Caco-2 (cell line): Measurements from ENCODE around the gene NECAB2. TPM values are rescaled to one million over a fixed set of nuclear protein-coding genes. Genes with fewer than 3 reads are reported as not detected.

Source experiments
- BruUV-seq: library from RNA; stranded (reverse); fragments of 400-500 nt; replicated peaks from 2 replicates; lab custom pipeline; 2021; lab: Mats Ljungman, UMichigan
- CTCF ChIA-PET: fragments of 300-600 bp; sonication (Branson Sonifier 250); formaldehyde crosslinking; loops from one replicate; lab custom pipeline; 2022; ENCODE audit warnings: antibody characterized with exemption; lab: Charles Lee
- POLR2A ChIA-PET: fragments of 300-600 bp; sonication (Branson Sonifier 250); formaldehyde crosslinking; loops from one replicate; lab custom pipeline; 2022; ENCODE audit warnings: antibody characterized with exemption; lab: Charles Lee
- DNase-seq, 2 experiments: peaks; one replicate each; pipeline versions ENCODE4 v3.0.0 to v3.0.0-alpha.2; 2020 to 2022
- H3K27me3 ChIP-seq: replicated peaks from 2 replicates; pipeline ENCODE4 v1.6.0; 2011; ENCODE audit warnings: low read length; ENCODE audit not compliant: control insufficient read depth, insufficient read depth
- H3K36me3 ChIP-seq: 2 replicates; pipeline ENCODE4 v1.5.1; 2011; ENCODE audit warnings: low read length; ENCODE audit not compliant: control insufficient read depth, insufficient read depth
- H3K4me1 ChIP-seq: fragments of 250-450 bp; sonication (Bioruptor Pico); 2 replicates; pipeline ENCODE4 v1.5.1; 2020; ENCODE audit warnings: mild to moderate bottlenecking
- H3K4me3 ChIP-seq: 2 replicates; pipeline ENCODE4 v1.5.1; 2011; ENCODE audit warnings: low read depth, mild to moderate bottlenecking, control low read depth, low read length
- H3K9me3 ChIP-seq: fragments of 250-450 bp; sonication (Bioruptor Pico); 2 replicates; pipeline ENCODE4 v1.5.1; 2020; ENCODE audit warnings: mild to moderate bottlenecking, moderate library complexity
- H3K27ac Mint-ChIP-seq: one replicate; pipeline ENCODE4 v1.8.0; 2022; ENCODE audit warnings: mixed read lengths; ENCODE audit not compliant: unreplicated experiment
- H3K27me3 Mint-ChIP-seq: one replicate; pipeline ENCODE4 v1.8.0; 2022; ENCODE audit warnings: mixed read lengths; ENCODE audit not compliant: insufficient read depth, unreplicated experiment
- H3K36me3 Mint-ChIP-seq: one replicate; pipeline ENCODE4 v1.8.0; 2022; ENCODE audit warnings: mild to moderate bottlenecking, mixed read lengths; ENCODE audit not compliant: insufficient read depth, unreplicated experiment
- H3K4me1 Mint-ChIP-seq: one replicate; pipeline ENCODE4 v1.8.0; 2022; ENCODE audit warnings: low read depth, mixed read lengths; ENCODE audit not compliant: unreplicated experiment
- H3K4me3 Mint-ChIP-seq: one replicate; pipeline ENCODE4 v1.8.0; 2022; ENCODE audit warnings: mild to moderate bottlenecking, moderate library complexity, mixed read lengths; ENCODE audit not compliant: unreplicated experiment
- H3K9me3 Mint-ChIP-seq: one replicate; pipeline ENCODE4 v1.8.0; 2022; ENCODE audit warnings: mixed read lengths; ENCODE audit not compliant: unreplicated experiment
- CTCF ChIP-seq, 2 experiments: fragments of 200-600 bp in 1 of 2; IDR thresholded peaks; 1 replicate in 1 of 2; 2 replicates in 1 of 2; pipeline versions ENCODE4 v1.5.1 to v1.8.0; 2011 to 2022; ENCODE audit warnings: antibody characterized with exemption in 1 of 2, control low read depth in 1 of 2, inconsistent platforms in 1 of 2, low read depth in 1 of 2, low read length in 1 of 2, mild to moderate bottlenecking in 1 of 2, moderate library complexity in 1 of 2; ENCODE audit not compliant: insufficient read depth in 1 of 2, severe bottlenecking in 1 of 2, unreplicated experiment in 1 of 2
- intact Hi-C: fragments of 100-400 bp; cut with micrococcal nuclease; formaldehyde crosslinking; loops from one replicate; pipeline ENCODE4 v1.10.0; 2022; ENCODE audit not compliant: unreplicated experiment
- total RNA-seq: library from RNA; stranded (reverse); gene quantifications from 2 replicates; pipeline ENCODE4 v1.2.3, GENCODE V29; 2022

NECAB2 gene
- total RNA-seq, 1 experiment from 2014 or later = 0.68 TPM

GRCh38 chr16:84029297-84030047 lies 61.4 kb downstream of the NECAB2 start:
- Histone ChIP-seq H3K4me1 (no peaks in the 10 kb centered on the region), H3K4me3 (no peak overlapping the region), H3K36me3 (no peaks in the 10 kb centered on the region), H3K27me3 (no peaks in the 10 kb centered on the region), H3K9me3 (no peaks in the 10 kb centered on the region)
- DNase-seq = no peak
- no peak overlapping the region for H3K27ac Mint-ChIP-seq
- H3K27me3 Mint-ChIP-seq = peaks cover 9% of the 10 kb centered on the region
- TF ChIP-seq CTCF (IDR thresholded peaks at IDR 0.05; ENCODE audit: insufficient read depth in 1 of 2, low read depth in 1 of 2, low read length in 1 of 2, severe bottlenecking in 1 of 2, unreplicated experiment in 1 of 2) = no peak
- H3K4me3 Mint-ChIP-seq = no peak overlapping the region
- no peaks in the 10 kb centered on the region for H3K36me3 Mint-ChIP-seq
- intact Hi-C loops = no loop called here
- H3K9me3 Mint-ChIP-seq = no peaks in the 10 kb centered on the region
- BruUV-seq = no TSS peak
- H3K4me1 Mint-ChIP-seq = no peaks in the 10 kb centered on the region
- ChIA-PET POLR2A (no interaction called here), CTCF (no interaction called here)

- Histone ChIP-seq H3K4me1 (no peaks in the 10 kb centered on the region), H3K36me3 (no peaks in the 10 kb centered on the region), H3K27me3 (no peaks in the 10 kb centered on the region), H3K4me3 (no peak overlapping the region), H3K9me3 (no peaks in the 10 kb centered on the region; the same call in 1 of the 2 replicates)
- Mint-ChIP-seq H3K27me3 (peaks cover 12% of the 10 kb centered on the region), H3K27ac (no peak overlapping the region), H3K4me3 (no peak overlapping the region), H3K9me3 (peaks cover 7% of the 10 kb centered on the region), H3K36me3 (no peaks in the 10 kb centered on the region), H3K4me1 (no peaks in the 10 kb centered on the region)
- TF ChIP-seq CTCF (IDR thresholded peaks at IDR 0.05; ENCODE audit: insufficient read depth in 1 of 2, low read depth in 1 of 2, low read length in 1 of 2, severe bottlenecking in 1 of 2, unreplicated experiment in 1 of 2) = no peak
- BruUV-seq = no TSS peak
- POLR2A ChIA-PET = no interaction called here
- CTCF ChIA-PET = no interaction called here
- DNase-seq = no peak
- intact Hi-C loops = no loop called here
These were observed 63.5 kb downstream of the NECAB2 start for GRCh38 chr16:84031556-84031955.

GRCh38 chr16:84032458-84033178 lies 64.6 kb downstream of the NECAB2 start:
- Mint-ChIP-seq H3K36me3 (no peaks in the 10 kb centered on the region), H3K4me1 (no peaks in the 10 kb centered on the region), H3K27me3 (peaks cover 12% of the 10 kb centered on the region), H3K27ac (no peak overlapping the region), H3K4me3 (no peak overlapping the region), H3K9me3 (peaks cover 7% of the 10 kb centered on the region)
- Histone ChIP-seq H3K36me3 (no peaks in the 10 kb centered on the region), H3K27me3 (no peaks in the 10 kb centered on the region), H3K9me3 (no peaks in the 10 kb centered on the region; the same call in 1 of the 2 replicates), H3K4me1 (no peaks in the 10 kb centered on the region), H3K4me3 (no peak overlapping the region)
- intact Hi-C loops = no loop called here
- POLR2A ChIA-PET = no interaction called here
- BruUV-seq = no TSS peak
- DNase-seq = no peak
- CTCF ChIA-PET = no interaction called here
- no peak for TF ChIP-seq CTCF (IDR thresholded peaks at IDR 0.05; ENCODE audit: insufficient read depth in 1 of 2, low read depth in 1 of 2, low read length in 1 of 2, severe bottlenecking in 1 of 2, unreplicated experiment in 1 of 2)
